Skeletal muscle satellite cell (primary cell): Measurements from ENCODE around the gene PRRT2. TPM values are rescaled to one million over a fixed set of nuclear protein-coding genes. Genes with fewer than 3 reads are reported as not detected.

Experiments used
- H3K27me3 ChIP-seq: 2 replicates; pipeline ENCODE4 v1.7.0; 2013; ENCODE audit warnings: low read length; ENCODE audit not compliant: control insufficient read depth, insufficient read depth
- H3K36me3 ChIP-seq: 2 replicates; pipeline ENCODE4 v1.7.0; 2013; ENCODE audit warnings: mild to moderate bottlenecking, control low read depth, low read length; ENCODE audit not compliant: insufficient read depth
- H3K4me1 ChIP-seq: 2 replicates; pipeline ENCODE4 v1.7.0; 2013; ENCODE audit warnings: low read length; ENCODE audit not compliant: control insufficient read depth, insufficient read depth
- H3K4me2 ChIP-seq: 2 replicates; pipeline ENCODE4 v1.7.0; 2013; ENCODE audit warnings: mild to moderate bottlenecking, low read length
- H3K4me3 ChIP-seq: 2 replicates; pipeline ENCODE4 v1.7.0; 2013; ENCODE audit warnings: low read length
- H3K9ac ChIP-seq: 2 replicates; pipeline ENCODE4 v1.7.0; 2013; ENCODE audit warnings: mild to moderate bottlenecking, low read depth, low read length, moderate library complexity
- H3K9me3 ChIP-seq: replicated peaks from 2 replicates; pipeline ENCODE4 v1.7.0; 2013; ENCODE audit warnings: mild to moderate bottlenecking, control low read depth, low read length
- small RNA-seq: library from RNA; depleted of rRNA; stranded (forward); fragments of <200 nt; gene quantifications from one replicate; pipeline ENCODE3, GENCODE V24; 2012

PRRT2 gene

DNA sequence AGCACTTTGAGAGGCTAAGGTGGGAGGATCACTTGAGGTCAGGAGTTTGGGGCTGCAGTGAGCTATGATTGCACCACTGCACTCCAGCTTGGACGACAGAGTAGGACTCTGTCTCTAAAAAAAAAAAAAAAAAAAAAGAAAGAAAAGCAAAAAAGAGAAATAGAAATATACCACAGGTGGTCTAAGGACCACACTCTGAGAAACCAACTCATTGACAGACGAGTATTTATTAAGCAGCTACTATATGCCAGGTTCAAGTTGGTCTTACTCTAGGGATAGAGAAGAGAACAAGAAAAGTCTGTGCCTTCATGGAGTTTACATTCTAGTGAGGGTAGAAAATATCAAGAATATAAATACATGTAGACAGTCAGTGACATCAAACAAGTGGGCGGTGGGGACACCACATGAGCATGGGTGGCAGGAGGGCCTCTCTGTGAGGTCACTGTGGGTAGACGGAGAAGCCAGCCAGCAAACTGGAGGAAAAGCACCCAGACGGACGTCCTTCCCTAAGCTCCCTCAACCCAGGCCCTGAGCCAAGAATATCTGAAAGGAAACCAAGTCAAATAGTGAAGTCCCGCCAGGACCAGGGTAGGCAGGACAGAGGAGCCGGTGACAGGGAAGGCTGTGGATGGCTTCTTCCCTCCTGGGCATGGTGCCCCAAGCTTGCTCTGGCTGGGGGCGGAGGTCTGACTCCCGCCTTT, 46.3 kb downstream of the PRRT2 start:
- peaks cover 27% of the 10 kb centered on the region for H3K4me1 ChIP-seq
- H3K4me2 ChIP-seq: no peak overlapping the region
- peaks cover 29% of the 10 kb centered on the region for H3K36me3 ChIP-seq
- H3K9me3 ChIP-seq: no peaks in the 10 kb centered on the region
- H3K9ac ChIP-seq: no peak overlapping the region
- no peak overlapping the region for H3K4me3 ChIP-seq
- H3K27me3 ChIP-seq: no peaks in the 10 kb centered on the region

DNA sequence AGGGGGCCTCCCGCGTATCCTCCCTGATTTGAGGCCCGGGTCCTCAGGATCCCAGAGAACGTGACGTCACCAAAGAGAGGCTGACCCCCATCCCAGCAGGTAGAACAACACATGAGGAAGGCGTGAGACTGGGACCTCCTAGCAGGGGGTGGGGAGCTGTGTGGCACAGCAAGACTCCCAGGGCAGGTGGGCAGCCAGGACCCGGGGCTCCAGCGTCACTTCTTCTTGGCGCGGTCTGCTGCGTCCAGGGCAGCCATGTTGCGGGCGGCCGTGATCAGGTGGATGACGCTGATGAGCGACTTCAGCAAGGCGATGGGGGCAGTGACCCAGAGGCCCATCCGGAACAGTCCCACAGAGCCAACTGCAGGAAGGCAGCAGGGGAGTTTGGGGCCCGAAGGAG, 47.0 kb downstream of the PRRT2 start:
- no peak overlapping the region for H3K4me2 ChIP-seq
- H3K36me3 ChIP-seq: peaks cover 29% of the 10 kb centered on the region
- H3K9ac ChIP-seq: no peak overlapping the region
- H3K4me3 ChIP-seq: no peak overlapping the region
- H3K27me3 ChIP-seq: no peaks in the 10 kb centered on the region
- H3K9me3 ChIP-seq: no peaks in the 10 kb centered on the region
- peaks cover 32% of the 10 kb centered on the region for H3K4me1 ChIP-seq

GRCh38 chr16:29860218-29860617, 48.2 kb downstream of the PRRT2 start:
- H3K9ac ChIP-seq: no peak overlapping the region
- H3K4me3 ChIP-seq: no peak overlapping the region
- H3K27me3 ChIP-seq: no peaks in the 10 kb centered on the region
- H3K4me2 ChIP-seq: no peak overlapping the region
- H3K36me3 ChIP-seq: peaks cover 29% of the 10 kb centered on the region
- peaks cover 32% of the 10 kb centered on the region for H3K4me1 ChIP-seq
- H3K9me3 ChIP-seq: no peaks in the 10 kb centered on the region

DNA sequence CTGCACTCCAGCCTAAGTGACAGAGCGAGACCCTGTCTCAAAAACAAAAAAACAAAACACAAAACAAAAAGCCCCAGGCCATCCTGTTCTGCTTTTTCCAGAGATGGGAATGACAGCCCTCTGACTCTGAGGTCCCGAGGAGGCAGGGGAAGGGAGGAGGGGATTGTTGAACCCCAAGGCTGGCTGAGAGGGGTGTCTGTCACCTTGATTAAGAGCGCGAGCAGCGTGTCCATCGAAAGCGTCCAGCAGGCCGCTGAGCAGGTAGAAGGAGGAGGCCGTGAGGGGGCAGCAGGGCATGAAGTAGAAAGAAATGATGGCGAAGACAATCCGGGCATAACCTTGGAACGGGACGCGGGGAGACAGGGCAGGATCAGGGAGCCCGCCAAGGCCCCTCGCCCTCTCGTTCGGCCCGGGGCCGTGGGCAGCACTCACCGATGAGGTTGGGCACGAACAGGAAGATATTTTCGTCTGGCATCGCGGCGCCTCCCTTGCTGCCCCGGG, 50.4 kb downstream of the PRRT2 start:
- Histone ChIP-seq H3K4me3 (peak overlapping the region; percentile 78), H3K27me3 (no peaks in the 10 kb centered on the region), H3K4me1 (peaks cover 22% of the 10 kb centered on the region), H3K4me2 (peak overlapping the region; percentile 79), H3K36me3 (peaks cover 29% of the 10 kb centered on the region), H3K9me3 (no peaks in the 10 kb centered on the region), H3K9ac (peak overlapping the region; percentile 85)

DNA sequence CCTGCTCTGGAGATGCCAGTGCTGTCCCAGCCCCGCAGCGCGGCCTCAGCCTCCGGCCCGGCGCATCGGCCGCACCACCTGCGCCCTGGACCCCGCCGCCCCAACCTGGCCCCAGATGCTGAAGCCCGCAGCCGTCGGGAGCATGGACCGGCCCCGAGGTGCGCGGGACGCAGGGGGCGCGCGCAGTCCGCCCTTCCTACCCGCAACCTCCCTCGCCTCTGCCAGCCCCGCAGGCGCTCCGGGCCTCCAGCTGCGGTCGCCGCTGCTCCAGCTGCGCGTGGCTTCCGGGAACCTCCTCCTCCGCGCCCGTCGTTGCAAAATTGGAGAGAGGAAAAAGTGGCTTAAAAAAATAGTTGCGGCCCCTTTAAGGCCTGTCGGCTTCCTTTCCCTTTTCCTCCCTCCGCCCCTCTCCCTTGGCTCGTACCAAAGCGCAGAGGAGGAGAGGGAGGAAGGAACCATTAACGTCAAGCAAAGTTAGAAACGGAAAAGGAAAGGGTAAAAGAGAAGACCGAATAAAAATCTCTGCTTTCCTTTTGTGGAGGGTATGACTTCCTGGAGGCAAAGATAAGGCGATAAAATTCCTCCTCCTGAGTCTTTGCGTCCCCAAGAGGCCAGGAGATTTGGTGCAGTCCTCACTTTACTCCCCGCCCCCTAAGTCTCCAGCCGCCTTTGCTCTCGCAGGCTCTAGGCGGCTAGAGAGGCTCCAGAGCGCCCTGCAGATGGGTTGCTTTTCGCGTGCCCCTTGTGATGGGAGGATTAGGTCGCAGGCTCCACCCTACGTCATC, 51.1 kb downstream of the PRRT2 start, which contains the start of gene CDIPT:
TSS of gene CDIPT (minus strand) at position 343 of the 785 bp plus-strand sequence. CDS start 369 bp downstream, outside the sequence.
- Histone ChIP-seq H3K9ac (peak within 1 kb of the TSS; percentile 85), H3K9me3 (no peaks in the 10 kb centered on the region), H3K4me1 (peaks cover 15% of the 10 kb centered on the region), H3K36me3 (peaks cover 29% of the 10 kb centered on the region), H3K4me3 (peak within 1 kb of the TSS; percentile 78), H3K27me3 (no peaks in the 10 kb centered on the region), H3K4me2 (peak within 1 kb of the TSS; percentile 79)

DNA sequence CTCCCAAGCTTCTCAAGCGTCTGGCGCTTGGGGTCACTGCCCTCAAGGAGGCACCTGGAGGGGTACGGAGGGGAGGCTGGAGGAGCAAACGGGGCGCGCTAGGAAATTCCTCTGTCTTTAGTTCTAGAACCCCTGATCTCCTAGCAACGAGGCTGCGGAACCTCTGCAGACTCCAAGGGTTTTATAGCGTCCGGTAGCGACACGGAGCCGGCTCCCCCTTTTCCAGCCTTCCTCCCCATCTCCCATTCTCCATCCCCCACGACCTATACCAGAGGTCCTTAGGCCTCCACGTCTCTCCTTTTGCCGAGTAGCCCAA, 51.6 kb downstream of the PRRT2 start:
- H3K9ac ChIP-seq: no peak overlapping the region
- H3K4me1 ChIP-seq: peaks cover 10% of the 10 kb centered on the region
- no peaks in the 10 kb centered on the region for H3K9me3 ChIP-seq
- H3K4me3 ChIP-seq: peak overlapping the region; percentile 30
- peaks cover 4% of the 10 kb centered on the region for H3K27me3 ChIP-seq
- H3K4me2 ChIP-seq: peak overlapping the region; percentile 79
- H3K36me3 ChIP-seq: peaks cover 24% of the 10 kb centered on the region

DNA sequence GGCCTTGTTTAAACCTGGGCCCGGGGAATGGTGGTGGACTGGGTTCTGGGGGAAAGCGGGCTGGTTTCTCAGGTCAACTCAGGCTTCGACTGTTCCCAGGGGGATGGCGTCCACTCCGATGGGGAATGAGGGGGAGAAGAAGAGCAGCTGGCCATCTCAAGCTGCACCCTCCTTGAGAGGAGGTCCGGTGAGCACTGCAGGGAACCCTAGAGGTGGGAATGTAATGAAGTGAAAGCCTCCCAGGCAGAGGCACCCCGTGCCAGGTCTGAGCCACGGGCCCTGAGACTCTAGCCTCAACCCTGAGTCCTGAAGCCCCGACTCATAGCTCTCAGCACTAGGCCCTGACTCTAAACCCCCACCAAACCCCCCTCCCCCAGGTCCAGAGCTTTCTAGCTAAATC, 52.2 kb downstream of the PRRT2 start:
- peaks cover 18% of the 10 kb centered on the region for H3K36me3 ChIP-seq
- H3K4me3 ChIP-seq: no peak overlapping the region
- peaks cover 4% of the 10 kb centered on the region for H3K27me3 ChIP-seq
- no peak overlapping the region for H3K9ac ChIP-seq
- H3K9me3 ChIP-seq: no peaks in the 10 kb centered on the region
- H3K4me2 ChIP-seq: no peak overlapping the region
- peaks cover 10% of the 10 kb centered on the region for H3K4me1 ChIP-seq

Small RNA genes within 50 kb of the gene (small RNA-seq; reads per million reads assigned to genes)
- gene AC009133.6 (not detected), gene AC120114.4 (not detected)
